SU-DHL-6 (cell line): ENCODE data around the gene SNUPN.

Experiments used
- EZH2phosphoT487 ChIP-seq: fragments of 200-600 bp; sonication (generic), shearing (Covaris generic); conservative IDR thresholded peaks from 2 replicates; pipeline ENCODE4 v1.6.1; 2018; ENCODE audit warnings: mild to moderate bottlenecking, antibody characterized with exemption, low read length, moderate library complexity, mixed read lengths
- TF ChIP-seq, protein P1 (sequence below): fragments of 200-600 bp; sonication (generic); IDR thresholded peaks from one replicate; pipeline ENCODE4 v1.5.1; 2017; ENCODE audit warnings: antibody characterized with exemption, mild to moderate bottlenecking, low read length, moderate library complexity; ENCODE audit not compliant: insufficient read depth, poor library complexity, severe bottlenecking

DNA sequence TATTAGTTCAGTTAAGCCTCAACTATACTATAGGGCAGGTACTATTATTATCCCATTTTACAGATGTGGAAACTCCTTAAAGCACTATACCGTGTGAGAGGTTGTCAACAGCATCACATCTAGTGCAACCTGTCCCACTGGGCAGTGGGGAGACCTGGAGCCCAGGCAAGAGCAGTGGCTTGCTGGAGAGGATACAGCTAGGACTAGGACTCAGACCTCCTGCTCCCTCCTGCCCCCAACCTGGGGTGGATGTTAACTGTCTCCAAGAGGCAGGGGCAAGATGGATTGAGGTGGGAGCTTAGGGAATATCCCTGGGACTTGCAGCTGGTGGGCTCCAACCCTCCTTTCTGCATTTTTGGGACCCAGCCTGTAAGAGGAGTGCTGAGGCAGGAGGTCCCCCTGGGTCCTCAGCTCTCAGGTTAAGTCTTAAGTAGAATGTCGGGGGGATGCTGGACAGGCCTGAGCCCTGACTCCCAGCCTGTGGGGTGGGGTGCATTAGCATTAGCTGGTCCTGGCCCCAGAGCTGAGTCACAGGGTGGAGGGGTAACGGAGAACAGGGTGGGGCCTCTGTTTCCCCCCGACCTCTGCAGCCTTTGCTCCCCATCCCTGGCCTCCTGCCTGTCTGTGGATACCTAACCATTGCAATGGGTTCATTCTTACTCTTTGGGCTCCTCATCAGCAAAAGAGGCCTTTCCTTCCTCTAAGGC, 28.8 kb upstream of the SNUPN start:
- TF ChIP-seq, protein P1, sequence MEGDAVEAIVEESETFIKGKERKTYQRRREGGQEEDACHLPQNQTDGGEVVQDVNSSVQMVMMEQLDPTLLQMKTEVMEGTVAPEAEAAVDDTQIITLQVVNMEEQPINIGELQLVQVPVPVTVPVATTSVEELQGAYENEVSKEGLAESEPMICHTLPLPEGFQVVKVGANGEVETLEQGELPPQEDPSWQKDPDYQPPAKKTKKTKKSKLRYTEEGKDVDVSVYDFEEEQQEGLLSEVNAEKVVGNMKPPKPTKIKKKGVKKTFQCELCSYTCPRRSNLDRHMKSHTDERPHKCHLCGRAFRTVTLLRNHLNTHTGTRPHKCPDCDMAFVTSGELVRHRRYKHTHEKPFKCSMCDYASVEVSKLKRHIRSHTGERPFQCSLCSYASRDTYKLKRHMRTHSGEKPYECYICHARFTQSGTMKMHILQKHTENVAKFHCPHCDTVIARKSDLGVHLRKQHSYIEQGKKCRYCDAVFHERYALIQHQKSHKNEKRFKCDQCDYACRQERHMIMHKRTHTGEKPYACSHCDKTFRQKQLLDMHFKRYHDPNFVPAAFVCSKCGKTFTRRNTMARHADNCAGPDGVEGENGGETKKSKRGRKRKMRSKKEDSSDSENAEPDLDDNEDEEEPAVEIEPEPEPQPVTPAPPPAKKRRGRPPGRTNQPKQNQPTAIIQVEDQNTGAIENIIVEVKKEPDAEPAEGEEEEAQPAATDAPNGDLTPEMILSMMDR: no peak
- TF ChIP-seq EZH2phosphoT487: no peak
